Stimulated activated CD4-positive, alpha-beta T cell treated with anti-CD3 and anti-CD28 coated beads, Interleukin-15, amount 100 ng/mL, for 48 hours (primary cell): ENCODE results near the gene AXIN1.
"Not testable (repeated sequence)": the region's sequence is repeated elsewhere in the genome, so short reads cannot be mapped to it uniquely, and the experiment has no call there.

Experiments used
- DNase-seq, 2 donors: peaks; one replicate each; pipeline ENCODE4 v3.0.0-alpha.2; 2020; ENCODE audit warnings: low read depth in 2 of 2

The AXIN1 gene

GRCh38 chr16:353404-354290, 1.1 kb upstream of the AXIN1 start:
- DNase-seq: no peak

GRCh38 chr16:351804-352520, 561 bp downstream of the AXIN1 start:
- DNase-seq: no peak

- no peak for DNase-seq
Observed at GRCh38 chr16:350203-350602, 2.3 kb downstream of the AXIN1 start.

- no peak for DNase-seq
Observed at GRCh38 chr16:349211-349610, 3.3 kb downstream of the AXIN1 start.

- DNase-seq: not testable (repeated sequence)
Observed at GRCh38 chr16:348495-348894, 4.0 kb downstream of the AXIN1 start.

DNA sequence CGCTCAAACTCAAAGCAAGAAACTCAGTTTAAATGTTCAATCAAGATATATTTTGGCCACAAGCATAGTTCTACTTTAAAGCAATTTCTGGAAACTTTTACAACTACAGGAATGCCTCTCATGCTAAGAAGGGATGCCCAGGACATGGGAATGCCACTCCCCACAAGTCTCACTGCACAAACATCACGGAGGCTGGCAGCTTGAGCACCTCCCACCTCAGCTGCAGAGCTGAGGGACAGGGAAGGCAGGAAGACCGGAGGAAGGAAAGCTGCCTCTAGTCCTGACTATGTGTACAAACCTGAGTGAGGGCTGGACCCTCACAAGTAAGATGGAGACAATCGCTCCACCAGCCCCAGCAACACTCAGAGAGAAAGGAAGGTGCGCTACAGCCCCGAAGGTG, 5.3 kb downstream of the AXIN1 start:
- no peak for DNase-seq

DNA sequence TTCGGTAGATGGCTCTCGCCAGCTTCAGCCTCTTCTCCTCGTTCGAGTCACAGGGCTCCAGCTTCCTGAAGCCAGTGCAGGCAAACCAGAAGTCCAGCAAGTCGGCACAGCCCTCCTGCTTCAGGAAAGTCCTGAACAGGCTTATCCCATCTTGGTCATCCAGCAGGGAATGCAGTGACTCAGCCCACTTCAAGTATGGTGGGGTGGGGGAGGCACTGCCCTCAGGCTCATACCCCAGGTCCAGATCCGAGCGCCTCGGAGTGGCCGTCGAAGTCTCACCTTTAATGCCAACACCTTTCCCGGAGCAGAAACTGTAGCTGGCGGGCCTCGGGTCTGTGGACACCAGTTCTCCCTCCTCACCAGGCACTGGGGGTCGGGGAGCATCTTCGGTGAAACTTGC, 5.9 kb downstream of the AXIN1 start:
- no peak for DNase-seq

- DNase-seq: no peak
Observed at GRCh38 chr16:345772-346171, 6.8 kb downstream of the AXIN1 start.

GRCh38 chr16:342455-343213, 9.9 kb downstream of the AXIN1 start:
- no peak for DNase-seq

- not testable (repeated sequence) for DNase-seq
Observed at GRCh38 chr16:341974-342336, 10.6 kb downstream of the AXIN1 start.

DNA sequence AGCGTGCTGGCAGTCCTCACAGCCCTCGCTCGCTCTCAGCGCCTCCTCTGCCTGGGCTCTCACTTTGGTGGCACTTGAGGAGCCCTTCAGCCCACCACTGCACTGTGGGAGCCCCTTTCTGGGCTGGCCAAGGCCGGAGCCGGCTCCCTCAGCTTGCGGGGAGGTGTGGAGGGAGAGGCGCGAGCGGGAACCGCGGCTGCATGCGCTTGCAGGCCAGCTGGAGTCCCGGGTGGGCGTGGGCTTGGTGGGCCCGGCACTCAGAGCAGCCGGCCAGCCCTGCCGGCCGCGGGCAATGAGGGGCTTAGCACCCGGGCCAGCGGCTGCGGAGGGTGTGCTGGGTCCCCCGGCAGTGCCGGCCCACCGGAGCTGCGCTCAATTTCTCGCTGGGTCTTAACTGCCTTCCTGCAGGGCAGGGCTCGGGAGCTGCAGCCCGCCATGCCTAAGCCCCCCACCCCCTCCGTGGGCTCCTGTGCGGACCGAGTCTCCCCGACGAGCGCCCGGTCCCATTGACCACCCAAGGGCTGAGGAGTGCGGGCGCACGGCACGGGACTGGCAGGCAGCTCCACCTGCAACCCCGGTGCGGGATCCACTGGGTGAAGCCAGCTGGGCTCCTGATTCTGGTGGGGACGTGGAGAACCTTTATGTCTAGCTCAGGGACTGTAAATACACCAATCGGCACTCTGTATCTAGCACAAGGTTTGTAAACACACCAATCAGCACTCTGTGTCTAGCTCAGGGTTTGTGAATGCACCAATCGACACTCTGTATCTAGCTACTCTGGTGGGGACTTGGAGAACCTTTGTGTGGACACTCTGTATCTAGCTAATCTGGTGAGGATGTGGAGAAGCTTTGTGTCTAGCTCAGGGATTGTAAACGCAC, 11.2 kb downstream of the AXIN1 start:
- DNase-seq: not testable (repeated sequence)

DNA sequence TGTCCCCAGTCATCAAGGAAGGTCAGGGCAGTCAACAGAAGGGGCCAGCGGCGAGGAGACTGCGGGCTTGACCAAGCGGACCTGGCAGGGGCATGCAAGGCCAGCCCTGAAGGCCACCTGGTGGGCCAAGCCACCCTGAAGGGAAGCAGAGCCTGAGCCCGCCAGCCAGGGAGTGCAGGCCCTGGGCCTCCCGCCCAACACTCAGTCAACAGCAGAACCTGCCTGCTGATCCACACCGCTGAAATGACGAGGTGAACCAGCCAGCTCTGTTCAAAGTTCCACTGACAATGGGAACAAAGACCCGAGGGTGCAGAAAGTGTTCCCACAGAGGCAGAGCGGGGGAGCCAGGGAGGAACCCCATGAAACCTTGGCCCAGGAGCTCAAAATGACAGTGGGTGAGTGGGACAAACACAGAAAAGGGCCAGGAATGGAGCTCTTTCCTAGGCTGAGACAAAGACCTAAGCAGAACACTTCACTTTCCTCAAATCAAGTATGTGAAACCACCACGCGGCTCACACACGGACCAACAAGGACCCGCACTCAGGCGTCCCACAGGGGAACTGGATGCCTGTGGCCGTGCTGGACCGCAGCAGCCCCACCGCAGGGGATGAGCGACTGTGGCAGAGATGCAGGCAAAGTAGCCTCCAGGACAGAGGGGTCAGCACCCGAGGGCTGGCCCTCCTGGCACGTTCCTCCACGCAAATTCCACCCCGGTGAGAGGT, 12.0 kb downstream of the AXIN1 start:
- DNase-seq: no peak

DNA sequence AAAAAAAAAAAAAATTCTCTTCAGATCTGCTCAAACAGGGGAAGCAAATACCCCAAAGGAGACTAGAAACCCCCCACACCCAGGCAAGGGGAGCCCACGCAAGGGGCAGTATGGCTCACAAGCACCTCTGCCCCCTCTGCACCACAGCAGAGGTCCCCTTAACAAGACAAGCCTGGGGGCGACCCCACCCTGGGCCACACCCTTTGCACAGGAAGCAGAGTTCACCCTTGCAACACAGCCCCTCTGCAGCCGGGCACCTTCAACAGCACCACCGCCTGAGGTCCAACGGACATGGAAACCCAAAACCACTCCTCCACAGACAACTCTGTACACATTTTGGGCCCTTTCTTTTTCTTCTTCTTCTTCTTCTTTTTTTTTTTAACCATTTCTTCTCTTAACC, 12.8 kb downstream of the AXIN1 start:
- DNase-seq: no peak

- DNase-seq: no peak
Observed at GRCh38 chr16:337975-338575, 14.4 kb downstream of the AXIN1 start.

GRCh38 chr16:337437-337836, 15.1 kb downstream of the AXIN1 start:
- DNase-seq: no peak

DNA sequence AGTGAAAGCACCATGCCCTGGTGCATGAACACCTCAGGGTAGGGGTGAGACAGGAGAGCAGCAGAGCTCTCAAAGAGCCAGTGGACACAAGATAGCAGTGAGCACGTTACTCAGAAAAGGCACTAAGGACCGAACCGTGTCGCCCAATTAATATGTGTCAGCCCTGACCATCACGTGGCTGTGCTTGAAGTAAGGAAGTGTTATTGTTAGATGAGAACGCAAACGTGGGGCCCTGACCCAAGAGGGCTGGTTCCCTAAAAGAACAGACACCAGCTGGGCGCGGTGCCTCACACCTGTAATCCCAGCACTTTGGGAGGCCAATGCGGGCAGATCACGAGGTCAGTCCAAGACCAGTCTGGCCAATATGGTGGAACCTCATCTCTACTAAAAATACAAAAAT, 16.3 kb downstream of the AXIN1 start:
- no peak for DNase-seq

DNA sequence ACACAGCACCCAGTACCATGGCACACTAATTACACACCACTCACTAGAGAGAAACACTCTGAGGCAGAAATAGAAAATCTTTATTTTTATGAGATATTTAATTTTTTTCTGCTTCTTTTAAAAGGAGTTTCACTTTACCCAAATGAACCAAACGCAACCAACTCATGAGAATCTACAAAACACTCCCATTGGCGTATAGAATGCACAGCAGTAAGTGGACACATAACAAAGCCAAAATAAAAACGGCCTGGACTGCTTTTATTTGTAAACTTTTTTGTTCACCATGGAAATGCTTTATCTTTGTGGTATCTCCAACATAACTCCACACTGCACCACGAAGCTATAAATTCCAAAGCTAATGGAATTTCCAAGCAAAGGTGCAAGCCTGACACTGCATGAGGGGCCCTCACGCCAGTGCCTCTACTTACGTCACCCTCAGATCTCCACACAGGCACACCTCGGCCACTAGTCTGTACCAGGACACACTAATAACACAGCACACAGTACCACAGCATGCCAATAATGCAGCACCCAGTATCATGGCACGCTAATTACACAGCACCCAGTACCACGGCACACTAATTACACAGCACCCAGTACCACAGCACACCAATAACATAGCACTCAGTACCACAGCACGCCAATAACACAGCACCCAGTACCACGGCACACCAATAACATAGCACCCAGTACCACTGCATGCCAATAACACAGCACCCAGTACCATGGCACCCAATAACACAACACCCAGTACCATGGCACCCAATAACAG, 17.5 kb downstream of the AXIN1 start:
- DNase-seq: not testable (repeated sequence)

- not testable (repeated sequence) for DNase-seq
Observed at GRCh38 chr16:334164-334832, 18.2 kb downstream of the AXIN1 start.
